C4-2B (cell line): Measurements from ENCODE around the gene NPPA.

Experiments used
- CTCF ChIP-seq: fragments of 450-650 bp; conservative IDR thresholded peaks from 2 replicates; pipeline ENCODE4 v1.5.1; 2017; ENCODE audit warnings: mild to moderate bottlenecking
- ZFX ChIP-seq: fragments of 450-650 bp; IDR thresholded peaks from 2 replicates; pipeline ENCODE4 v1.6.1; 2017

- TF ChIP-seq CTCF (no peak), ZFX (no peak)
Measured at GRCh38 chr1:11851180-11851579, 3.6 kb upstream of the NPPA start.
